Measurements from ENCODE around the gene KLHDC9. TPM values are rescaled to one million over a fixed set of nuclear protein-coding genes. Genes with fewer than 3 reads are reported as not detected.

The KLHDC9 gene
- polyA plus RNA-seq, 1 donor = 0.57 TPM

DNA sequence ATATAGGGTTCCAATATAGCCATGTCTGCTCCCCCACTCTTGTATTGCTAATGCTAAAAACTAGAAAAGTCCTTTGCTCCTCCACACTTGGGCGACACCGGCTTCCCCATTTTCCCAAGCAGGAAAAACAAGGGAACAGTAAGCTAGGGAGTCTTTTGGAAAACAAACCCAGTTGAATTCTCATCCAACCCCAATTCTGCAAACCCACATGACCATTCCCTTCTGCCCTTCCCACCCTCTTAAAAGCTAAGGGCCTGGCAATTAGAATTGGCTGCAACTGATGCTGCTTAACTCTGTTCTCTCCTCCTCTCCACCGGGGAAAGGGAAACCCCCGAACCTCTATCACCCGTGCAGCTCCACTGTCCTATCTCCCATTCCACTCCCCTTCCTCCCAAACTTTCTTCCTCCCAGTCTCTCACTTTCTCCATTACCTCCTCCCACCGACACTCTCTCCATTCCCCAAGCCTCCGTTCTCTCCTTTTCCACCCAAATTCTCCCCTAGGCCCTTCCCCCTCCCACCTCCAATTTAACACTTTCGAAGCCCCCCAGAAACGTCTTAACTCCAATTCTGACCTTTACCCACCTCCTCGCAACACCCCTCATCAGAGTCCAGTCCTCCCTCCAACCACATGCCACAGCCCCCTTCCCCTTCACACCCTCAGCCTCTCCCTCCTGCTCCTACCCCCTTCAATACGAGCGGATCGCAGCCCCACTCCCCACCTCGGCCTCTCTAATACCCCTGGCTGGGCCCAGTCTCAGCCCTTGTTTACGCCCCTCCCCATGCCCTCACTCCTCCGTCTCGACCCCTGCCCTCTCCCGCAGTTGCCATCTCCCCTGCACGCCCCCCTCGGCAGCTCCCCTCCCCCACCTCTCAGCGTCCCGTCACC lies 33.6 kb downstream of the KLHDC9 start:
- DNase-seq (ENCODE audit: low read depth) = no peak

DNA sequence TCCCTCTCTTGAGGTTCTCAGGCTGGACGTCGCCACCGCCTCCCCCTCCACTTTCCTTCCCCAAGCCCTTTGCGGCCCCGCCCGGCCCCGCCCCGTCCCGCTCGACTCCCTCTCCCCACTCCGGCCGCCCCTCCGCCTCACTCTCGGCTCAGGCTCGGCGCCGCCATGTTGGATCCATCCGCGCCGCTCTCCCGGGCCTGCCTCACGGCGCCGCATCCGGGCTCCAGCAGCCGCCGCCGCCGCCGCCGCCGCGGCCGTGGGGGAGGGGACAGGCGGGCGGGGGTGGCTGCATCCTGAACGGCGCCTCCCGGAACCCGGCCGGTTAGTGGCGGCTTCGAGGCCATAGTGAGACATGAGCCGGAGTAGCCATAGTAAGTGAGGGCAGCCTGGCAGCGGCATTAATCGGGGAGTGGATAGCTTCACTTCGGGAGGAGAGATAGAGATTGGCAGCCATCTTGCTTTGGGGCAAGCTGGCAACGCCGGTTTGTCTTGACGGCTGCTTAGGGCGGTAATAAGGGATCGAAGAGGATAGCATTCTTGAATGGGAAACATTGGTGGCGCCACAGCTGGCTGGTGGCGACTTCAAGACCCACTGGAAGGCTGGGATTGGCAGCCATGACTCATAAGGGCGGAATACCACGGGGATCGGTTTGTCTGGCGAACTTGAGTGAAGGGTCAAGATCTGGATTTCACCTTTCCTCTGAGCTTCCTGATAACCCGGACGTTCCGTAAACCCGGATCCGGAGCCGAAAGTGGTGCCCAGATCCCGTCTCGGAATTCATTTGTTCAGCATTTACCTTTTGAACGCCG lies 34.5 kb downstream of the KLHDC9 start, which contains the start of gene DEDD:
DEDD (minus strand) TSS at position 258 of the 810 bp plus-strand sequence. CDS start 8,205 bp downstream, outside the sequence.
- DNase-seq (ENCODE audit: low read depth) = peak; percentile 89

- DNase-seq (ENCODE audit: low read depth) = no peak
Measured at GRCh38 chr1:161133220-161133740, 35.1 kb downstream of the KLHDC9 start.

DNA sequence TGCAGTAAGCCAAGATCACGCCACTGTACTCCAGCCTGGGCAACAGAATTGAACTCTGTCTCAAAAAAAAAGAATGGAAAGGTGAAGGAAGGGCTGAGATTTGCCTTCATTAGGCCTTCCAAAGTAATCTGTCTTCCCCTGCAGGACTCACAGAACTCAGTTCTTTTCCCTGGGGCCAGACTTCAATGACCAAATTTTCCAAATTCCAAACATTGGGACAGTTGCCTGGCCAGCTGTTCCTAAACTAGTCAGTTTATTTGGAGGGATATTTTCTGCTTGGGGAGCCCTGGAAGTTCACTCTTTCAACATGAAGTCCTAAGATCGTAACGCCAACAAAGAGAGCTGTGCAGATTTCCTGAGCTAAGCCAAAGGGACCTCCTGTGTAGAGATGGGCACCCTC lies 39.7 kb downstream of the KLHDC9 start:
- DNase-seq (ENCODE audit: low read depth) = no peak

DNA sequence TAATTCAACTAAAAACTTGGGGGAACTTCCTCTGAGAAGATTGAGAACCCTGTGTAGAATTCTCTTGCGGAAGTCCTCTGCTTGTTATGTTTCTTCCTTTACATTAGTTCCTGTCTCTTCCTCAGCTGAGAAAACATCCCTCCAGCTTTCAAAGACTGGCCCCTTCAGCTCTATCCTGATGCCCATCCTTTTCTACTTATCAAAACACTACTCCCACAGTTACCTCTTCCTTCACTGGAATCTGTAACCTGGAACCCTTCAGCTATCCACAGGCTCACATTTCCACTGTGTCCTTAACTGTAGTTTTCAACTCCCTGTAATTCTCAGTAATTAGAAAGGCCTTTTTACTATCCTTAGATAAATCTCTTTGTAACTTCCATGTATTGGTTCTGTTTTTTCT lies 40.3 kb downstream of the KLHDC9 start:
- DNase-seq (ENCODE audit: low read depth) = no peak

GRCh38 chr1:161139766-161140165 lies 41.6 kb downstream of the KLHDC9 start:
- peak; percentile 34 for DNase-seq (ENCODE audit: low read depth)

DNA sequence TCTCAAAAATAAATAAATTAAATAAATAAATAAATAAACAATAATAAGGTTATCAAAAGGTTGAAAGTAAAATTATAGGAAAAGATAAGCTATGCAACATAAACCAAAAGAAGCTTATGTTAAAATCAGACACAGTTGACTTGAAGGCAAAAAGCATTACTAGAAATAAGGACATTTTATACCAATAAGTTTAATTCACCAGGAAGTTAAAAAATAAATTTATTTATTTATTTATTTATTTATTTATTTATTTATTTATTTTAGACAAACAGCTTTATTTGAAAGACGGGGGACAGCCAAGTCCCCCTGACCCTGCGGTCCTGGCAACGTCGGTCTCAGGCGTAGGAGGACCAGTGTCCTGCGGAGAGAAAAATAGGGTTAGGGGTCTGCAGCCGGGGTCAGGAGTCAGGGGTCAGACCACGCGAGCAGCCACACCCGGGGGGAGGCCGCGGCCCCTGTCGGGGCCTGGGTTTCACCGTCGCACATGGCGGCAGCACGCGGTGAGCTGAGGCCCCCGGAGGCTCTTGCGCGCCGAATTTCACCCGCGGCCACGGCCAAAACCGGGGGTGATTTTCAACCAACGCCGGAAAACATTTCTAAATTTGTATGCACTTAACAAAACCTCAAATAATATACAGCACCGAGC lies 42.7 kb downstream of the KLHDC9 start:
- DNase-seq (ENCODE audit: low read depth) = no peak

DNA sequence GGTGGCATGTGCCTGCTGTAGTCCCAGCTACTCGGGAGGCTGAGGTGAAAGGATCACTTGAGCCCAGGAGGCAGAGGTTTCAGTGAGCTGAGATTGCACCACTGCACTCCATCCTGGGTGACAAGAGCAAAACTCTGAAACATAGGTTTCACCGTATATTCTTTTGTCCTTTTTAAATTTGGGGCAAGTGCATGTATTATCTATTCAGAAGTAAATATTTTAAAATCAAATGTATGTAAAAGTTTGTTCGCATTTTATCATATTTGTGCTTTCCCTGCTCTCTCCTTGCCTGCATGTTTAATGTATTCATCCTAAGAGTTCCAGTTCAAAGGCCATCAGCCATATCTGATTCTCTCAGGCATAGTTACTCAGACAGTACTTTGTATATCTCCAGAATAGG lies 47.7 kb downstream of the KLHDC9 start:
- no peak for DNase-seq (ENCODE audit: low read depth)

Other genes starting within 250 kb of the KLHDC9 start
- 0.16 TPM for gene CD244, start 235.5 kb upstream of the KLHDC9 start, polyA plus RNA-seq (ENCODE audit: insufficient read length)
- not detected for gene ITLN1, start 213.2 kb upstream of the KLHDC9 start, polyA plus RNA-seq (ENCODE audit: insufficient read length)
- not detected for gene ITLN2, start 143.6 kb upstream of the KLHDC9 start, polyA plus RNA-seq (ENCODE audit: insufficient read length)
- gene F11R, start 77.2 kb upstream of the KLHDC9 start, polyA plus RNA-seq (ENCODE audit: insufficient read length) = 11.4 TPM
- 23.6 TPM for gene TSTD1, start 59.4 kb upstream of the KLHDC9 start, polyA plus RNA-seq (ENCODE audit: insufficient read length)
- gene USF1, start 52.4 kb upstream of the KLHDC9 start, polyA plus RNA-seq (ENCODE audit: insufficient read length) = 33.5 TPM
- 2.4 TPM for gene ARHGAP30, start 28.5 kb upstream of the KLHDC9 start, polyA plus RNA-seq (ENCODE audit: insufficient read length)
- 0.09 TPM for gene NECTIN4, start 8.8 kb upstream of the KLHDC9 start, polyA plus RNA-seq (ENCODE audit: insufficient read length)
- gene PFDN2, start 19.7 kb downstream of the KLHDC9 start, polyA plus RNA-seq (ENCODE audit: insufficient read length) = 68.4 TPM
- gene NIT1, start 19.7 kb downstream of the KLHDC9 start, polyA plus RNA-seq (ENCODE audit: insufficient read length) = 32.7 TPM
- gene DEDD, start 34.3 kb downstream of the KLHDC9 start, polyA plus RNA-seq (ENCODE audit: insufficient read length) = 47.1 TPM
- gene UFC1, start 55.6 kb downstream of the KLHDC9 start, polyA plus RNA-seq (ENCODE audit: insufficient read length) = 98.9 TPM
- gene USP21, start 61.1 kb downstream of the KLHDC9 start, polyA plus RNA-seq (ENCODE audit: insufficient read length) = 26.6 TPM
- gene PPOX, start 68.1 kb downstream of the KLHDC9 start, polyA plus RNA-seq (ENCODE audit: insufficient read length) = 18.2 TPM
- 22.2 TPM for gene B4GALT3, start 79.1 kb downstream of the KLHDC9 start, polyA plus RNA-seq (ENCODE audit: insufficient read length)
- 11.8 TPM for gene ADAMTS4, start 100.7 kb downstream of the KLHDC9 start, polyA plus RNA-seq (ENCODE audit: insufficient read length)
- 142 TPM for gene NDUFS2, start 104.0 kb downstream of the KLHDC9 start, polyA plus RNA-seq (ENCODE audit: insufficient read length)
- 13.2 TPM for gene FCER1G, start 116.9 kb downstream of the KLHDC9 start, polyA plus RNA-seq (ENCODE audit: insufficient read length)
- not detected for gene APOA2, start 125.3 kb downstream of the KLHDC9 start, polyA plus RNA-seq (ENCODE audit: insufficient read length)
- 9.8 TPM for gene TOMM40L, start 127.7 kb downstream of the KLHDC9 start, polyA plus RNA-seq (ENCODE audit: insufficient read length)
- gene NR1I3, start 139.8 kb downstream of the KLHDC9 start, polyA plus RNA-seq (ENCODE audit: insufficient read length) = 0.83 TPM
- 0.38 TPM for gene PCP4L1, start 160.4 kb downstream of the KLHDC9 start, polyA plus RNA-seq (ENCODE audit: insufficient read length)
- gene MPZ, start 211.6 kb downstream of the KLHDC9 start, polyA plus RNA-seq (ENCODE audit: insufficient read length) = 12.5 TPM
- gene SDHC, start 216.0 kb downstream of the KLHDC9 start, polyA plus RNA-seq (ENCODE audit: insufficient read length) = 117 TPM